Nucleus accumbens (tissue), 56 donors: Measurements from ENCODE around the gene MOSPD3.

ENCODE experiments used
- DNase-seq, 56 donors: peaks; one replicate each; lab custom pipeline; 2025; lab: John Stamatoyannopoulos, UW

The MOSPD3 gene

GRCh38 chr7:100574362-100575205 is 37.8 kb upstream of the MOSPD3 start:
- DNase-seq, result no peak

DNA sequence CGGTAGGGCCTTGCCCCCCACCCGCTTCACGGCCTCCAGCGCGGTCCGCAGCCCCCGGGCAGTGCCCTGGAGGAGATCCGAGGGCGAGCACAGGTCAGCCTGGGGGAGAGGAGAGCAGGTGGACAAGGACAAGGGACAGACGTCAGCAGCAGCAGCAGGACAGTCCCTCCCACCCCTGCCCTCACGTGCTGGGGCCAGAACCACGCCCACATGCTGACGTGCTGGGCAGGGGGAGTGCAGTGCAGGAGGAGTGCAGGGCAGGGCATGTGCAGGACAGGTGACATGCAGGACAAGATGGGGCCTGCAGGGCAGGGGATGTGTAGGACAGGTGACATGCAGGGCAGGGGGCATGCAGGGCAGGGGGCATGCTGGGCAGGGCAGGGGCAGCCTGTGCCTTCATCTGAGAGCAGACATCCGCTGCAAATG is 37.1 kb upstream of the MOSPD3 start:
- no peak for DNase-seq

DNA sequence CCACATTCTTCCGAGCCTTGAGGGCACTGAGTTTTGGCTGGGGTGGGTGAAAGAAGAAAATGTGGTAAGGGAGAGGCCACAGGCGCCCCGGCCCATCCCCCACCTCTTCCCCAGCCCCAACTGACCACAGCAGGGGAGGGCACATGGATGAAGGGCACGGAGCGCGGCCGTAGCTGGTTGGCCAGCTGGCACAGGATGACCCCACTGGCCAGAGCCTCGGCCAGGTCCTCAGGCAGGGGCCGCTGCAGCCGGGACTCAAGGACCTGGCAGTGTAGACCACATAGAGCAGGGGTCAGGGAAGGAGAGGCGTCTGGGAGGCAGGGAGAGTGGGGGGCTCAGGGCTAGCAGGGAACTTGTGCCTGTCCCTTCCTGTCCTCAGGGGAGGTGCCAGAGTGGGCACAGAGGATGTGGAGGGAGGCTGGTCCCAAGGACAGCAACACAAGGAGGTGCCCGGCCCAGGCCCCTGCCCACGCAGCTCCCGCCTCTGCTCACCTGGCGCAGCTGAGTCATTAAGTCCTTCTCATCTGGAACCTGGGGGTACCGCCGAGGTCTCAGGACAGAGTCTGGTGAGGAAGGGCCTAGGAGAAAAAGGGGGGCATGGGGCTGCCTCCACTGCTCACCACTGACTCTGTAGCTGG is 36.5 kb upstream of the MOSPD3 start:
- DNase-seq, result peak in 1 of 56 donors; percentile 16

DNA sequence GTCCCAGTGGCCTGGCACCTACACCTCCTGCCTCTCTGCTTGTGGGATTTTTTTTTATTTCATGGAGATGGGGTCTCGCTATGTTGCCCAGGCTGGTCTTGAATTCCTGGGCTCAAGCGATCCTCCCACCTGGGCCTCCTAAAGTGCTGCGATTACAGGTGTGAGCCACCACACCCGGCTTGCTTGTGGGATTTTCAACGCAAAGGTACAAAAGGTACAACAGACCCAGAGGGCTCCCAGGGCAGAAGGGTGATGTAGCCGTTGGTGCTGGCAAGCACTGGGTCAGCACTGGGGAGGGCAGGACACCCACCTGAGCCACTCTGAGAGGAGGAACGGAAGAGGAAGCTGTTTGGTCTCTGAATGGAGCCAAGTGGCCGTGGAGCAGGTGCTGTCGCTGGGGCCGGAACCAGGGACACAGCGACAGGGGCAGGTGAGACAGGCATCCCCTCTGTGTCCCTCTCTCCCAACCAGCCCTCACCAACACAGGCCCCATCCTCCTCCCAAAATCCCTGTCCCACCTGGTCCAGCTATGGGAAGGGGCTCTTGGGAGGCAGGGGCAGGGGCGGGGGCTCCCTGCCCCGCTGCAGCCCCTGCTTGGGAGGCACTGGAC is 35.9 kb upstream of the MOSPD3 start:
- no peak for DNase-seq

GRCh38 chr7:100577103-100577502 is 35.2 kb upstream of the MOSPD3 start:
- DNase-seq, result no peak

GRCh38 chr7:100577507-100577906 is 34.8 kb upstream of the MOSPD3 start:
- DNase-seq, result no peak

DNA sequence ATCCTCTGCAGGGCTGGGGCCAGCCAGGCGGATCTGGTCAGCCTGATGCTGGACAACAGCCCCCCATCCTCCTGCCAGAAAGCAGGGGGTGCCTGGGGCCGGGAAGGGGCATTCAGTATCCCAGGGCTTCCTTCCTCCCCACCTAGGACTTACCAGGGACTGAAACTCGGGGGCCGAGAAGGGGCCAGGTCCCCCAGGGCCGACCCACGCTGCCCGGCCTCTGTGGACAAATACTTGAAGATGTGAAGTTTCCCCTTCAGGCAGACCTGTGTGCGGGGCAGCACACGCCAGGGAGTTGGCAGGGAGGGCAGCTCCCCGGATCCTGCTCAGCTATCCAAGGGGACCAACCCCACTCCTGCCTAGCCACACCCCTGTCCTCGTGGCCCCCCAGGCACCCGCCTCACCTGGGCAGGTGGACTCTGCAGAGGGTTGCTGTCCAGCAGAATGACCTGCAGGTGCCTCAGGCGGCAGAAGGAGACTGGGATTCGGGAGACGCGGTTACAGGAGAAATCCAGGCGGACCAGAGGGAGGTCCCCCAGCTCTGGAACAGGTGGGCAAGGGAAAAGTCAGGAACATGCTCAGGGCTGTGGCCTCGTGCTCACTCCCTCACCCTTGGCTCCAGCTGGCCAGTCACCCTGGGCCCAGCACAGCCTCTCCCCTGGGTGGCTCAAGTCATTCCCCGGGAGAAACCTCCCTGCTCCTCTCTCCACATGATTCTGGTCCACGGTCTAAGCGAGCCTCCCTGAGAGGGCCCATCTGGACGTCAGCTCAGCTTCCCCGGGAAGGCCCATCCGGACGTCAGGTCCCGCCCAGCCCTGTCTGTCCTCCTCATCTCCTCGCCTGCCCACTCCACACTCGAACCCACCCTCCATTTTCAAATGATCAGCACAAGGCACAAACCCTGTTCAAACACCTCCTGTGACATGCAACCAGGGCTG is 33.8 kb upstream of the MOSPD3 start:
- no peak for DNase-seq

DNA sequence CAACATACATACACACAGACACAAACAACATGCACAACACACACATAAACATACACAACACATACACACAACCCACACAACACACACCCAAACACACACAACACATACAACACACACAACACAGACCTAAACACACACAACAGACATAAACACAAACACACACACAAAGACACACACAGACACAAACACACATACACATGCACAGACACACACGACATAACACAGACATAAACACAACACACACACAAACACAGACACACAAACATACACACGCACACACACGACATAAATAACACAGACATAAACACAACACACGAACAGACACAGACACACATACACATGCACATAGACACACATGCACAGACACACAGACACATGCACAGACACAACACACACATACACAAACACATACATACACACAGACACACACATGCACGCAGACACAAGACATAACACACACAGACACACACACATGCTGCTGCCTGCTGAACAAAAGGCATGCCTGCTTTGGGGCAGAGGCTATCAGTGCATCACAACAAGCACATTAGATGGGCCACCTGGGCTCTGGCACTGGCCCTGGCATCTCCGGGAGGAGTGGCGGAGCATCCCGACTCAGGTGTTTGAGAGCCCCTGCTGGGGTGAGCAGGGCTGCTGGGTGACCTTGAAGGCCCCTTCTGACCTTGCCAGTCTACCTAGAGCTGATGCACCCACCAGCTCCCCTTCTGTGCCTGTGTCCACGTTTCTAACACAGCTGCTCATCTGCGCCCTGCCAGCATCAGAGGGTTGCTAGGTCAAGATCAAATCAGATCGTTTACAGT is 31.7 kb upstream of the MOSPD3 start:
- DNase-seq, result no peak

- no peak for DNase-seq
These were observed 30.2 kb upstream of the MOSPD3 start for GRCh38 chr7:100582041-100582579.

- no peak for DNase-seq
These were observed 29.7 kb upstream of the MOSPD3 start for GRCh38 chr7:100582650-100583049.

DNA sequence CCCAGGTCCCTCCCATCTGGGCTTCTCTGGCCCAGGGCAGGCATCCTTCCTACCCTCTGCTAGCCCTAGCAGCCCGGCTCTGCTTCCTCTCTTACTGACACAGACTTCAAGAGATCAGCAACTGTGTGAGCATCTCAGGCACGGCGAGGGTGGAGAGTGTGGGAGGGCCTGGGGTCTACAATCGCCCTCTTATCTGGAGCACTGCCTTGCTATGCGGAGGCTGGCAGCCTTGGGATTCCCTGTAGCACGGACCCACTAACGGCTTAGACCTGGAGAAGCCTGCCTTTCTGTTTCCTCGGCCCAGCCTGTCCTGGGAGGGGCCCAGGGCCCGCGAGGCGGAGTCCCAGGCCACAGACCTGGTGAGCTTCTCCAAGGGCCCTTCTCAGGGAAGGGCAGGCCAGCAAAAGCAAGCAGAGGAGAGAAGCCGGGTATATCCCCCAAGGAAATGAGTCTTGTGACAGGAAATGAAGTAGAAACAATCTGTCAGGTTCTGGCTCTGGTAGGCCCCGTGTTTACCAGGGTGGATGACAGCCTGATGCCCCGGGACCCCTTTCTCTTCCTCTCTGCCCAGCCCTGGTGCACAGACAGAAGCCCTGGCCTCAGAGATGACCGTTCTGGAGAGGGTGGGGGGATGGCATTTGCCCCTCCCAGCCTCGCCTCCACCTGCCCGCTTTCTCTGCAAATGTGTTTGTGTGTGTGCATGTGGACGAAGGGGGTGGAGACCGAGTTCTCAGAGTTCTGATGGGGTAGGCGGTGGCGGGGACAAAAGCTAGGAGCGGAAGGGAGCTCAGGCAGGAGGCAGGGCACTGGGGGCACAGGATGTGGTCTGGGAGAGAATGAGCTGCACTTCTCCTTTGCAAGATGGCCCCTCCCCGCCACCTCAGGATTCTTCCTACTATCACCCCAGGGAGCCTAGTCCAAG is 28.9 kb upstream of the MOSPD3 start:
- DNase-seq, result peak in 15 of 56 donors; percentile 4 to 39 (median 20)

GRCh38 chr7:100584054-100584682 is 28.2 kb upstream of the MOSPD3 start:
- no peak for DNase-seq

GRCh38 chr7:100584683-100585510 is 27.4 kb upstream of the MOSPD3 start:
- DNase-seq, result no peak

GRCh38 chr7:100585511-100586265 is 26.7 kb upstream of the MOSPD3 start, which contains the start of gene LRCH4:
Gene LRCH4, minus strand, starts transcription at chr7:100586129. Its CDS starts 29 bp downstream, at chr7:100586100.
- peak in 10 of 56 donors; percentile 44 to 71 (median 62) for DNase-seq

GRCh38 chr7:100586266-100587025 is 25.9 kb upstream of the MOSPD3 start, which contains the start of gene FBXO24:
Gene FBXO24, plus strand, starts transcription at chr7:100586328. Its CDS starts 298 bp downstream, at chr7:100586626.
- peak; percentile 99 to 100 (median 100) for DNase-seq
